ENCODE data around the gene UPP1. TPM values are rescaled to one million over a fixed set of nuclear protein-coding genes. Genes with fewer than 3 reads are reported as not detected.

UPP1 gene
- total RNA-seq, 1 donor from 2014 or later, result 48.5 TPM

DNA sequence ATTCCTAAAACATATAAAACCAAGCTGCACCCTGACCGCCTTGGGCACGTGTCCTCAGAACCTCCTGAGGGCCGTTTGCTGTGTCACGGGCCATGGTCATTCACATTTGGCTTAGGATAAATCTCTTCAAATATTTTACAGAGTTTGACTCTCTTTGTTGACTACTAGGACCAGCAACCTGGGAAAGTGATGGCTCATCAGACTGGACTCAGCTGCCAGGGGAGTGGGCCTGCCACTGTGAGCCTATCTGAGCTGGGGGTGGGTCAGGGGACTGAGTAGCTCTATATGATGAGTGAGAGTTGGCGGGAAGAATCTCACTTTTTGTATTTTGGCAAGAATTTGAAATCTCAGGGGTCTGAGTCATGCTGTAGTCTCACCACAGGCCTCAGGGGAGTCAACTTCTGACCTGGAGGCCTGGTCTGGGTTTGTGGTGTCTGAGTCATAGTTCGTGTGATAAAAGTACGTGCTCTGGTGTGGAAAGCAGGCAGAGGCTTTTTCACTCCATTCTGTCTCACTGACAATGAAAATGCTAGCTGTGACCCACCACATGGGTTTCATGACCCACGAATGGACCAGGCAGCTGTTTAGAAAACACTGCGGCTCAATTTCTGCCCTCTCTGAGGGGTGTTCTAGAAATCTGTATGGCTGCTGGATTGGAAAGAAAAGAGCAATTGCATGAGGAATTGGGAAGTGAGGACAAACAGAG is 4.2 kb upstream of the UPP1 start:
- Mint-ChIP-seq H3K4me3 (ENCODE audit: unreplicated experiment) (peak overlapping the region; percentile 35), H3K27me3 (ENCODE audit: low read depth) (no peaks in the 10 kb centered on the region), H3K36me3 (ENCODE audit: low read depth) (no peaks in the 10 kb centered on the region), H3K9me3 (ENCODE audit: low read depth) (peaks cover 2% of the 10 kb centered on the region), H3K4me1 (ENCODE audit: low read depth) (peaks cover 57% of the 10 kb centered on the region), H3K27ac (ENCODE audit: unreplicated experiment) (peak overlapping the region; percentile 98)
- DNase-seq (ENCODE audit: low spot score), result no peak
- TF ChIP-seq, protein P1, sequence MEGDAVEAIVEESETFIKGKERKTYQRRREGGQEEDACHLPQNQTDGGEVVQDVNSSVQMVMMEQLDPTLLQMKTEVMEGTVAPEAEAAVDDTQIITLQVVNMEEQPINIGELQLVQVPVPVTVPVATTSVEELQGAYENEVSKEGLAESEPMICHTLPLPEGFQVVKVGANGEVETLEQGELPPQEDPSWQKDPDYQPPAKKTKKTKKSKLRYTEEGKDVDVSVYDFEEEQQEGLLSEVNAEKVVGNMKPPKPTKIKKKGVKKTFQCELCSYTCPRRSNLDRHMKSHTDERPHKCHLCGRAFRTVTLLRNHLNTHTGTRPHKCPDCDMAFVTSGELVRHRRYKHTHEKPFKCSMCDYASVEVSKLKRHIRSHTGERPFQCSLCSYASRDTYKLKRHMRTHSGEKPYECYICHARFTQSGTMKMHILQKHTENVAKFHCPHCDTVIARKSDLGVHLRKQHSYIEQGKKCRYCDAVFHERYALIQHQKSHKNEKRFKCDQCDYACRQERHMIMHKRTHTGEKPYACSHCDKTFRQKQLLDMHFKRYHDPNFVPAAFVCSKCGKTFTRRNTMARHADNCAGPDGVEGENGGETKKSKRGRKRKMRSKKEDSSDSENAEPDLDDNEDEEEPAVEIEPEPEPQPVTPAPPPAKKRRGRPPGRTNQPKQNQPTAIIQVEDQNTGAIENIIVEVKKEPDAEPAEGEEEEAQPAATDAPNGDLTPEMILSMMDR (IDR thresholded peaks at IDR 0.05), result no peak

DNA sequence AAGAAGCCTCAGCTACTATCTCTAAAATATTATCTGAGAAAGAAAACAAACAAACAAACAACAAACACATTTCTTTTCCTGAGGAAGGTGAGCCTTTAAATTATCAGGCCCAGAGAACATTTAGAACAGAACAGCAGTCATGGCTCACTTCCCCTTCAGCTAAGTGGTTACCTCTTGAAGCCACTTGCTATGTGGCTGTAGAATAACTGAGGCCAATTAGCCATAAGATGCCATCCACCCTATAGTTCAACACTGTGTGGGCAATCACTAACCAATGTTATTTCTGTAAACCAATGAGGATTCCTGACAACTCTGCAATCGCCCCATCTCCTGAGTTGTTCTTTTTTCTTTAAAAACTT is 3.7 kb upstream of the UPP1 start:
- DNase-seq (ENCODE audit: low spot score), result no peak
- Mint-ChIP-seq H3K27me3 (ENCODE audit: low read depth) (no peaks in the 10 kb centered on the region), H3K9me3 (ENCODE audit: low read depth) (peaks cover 2% of the 10 kb centered on the region), H3K4me1 (ENCODE audit: low read depth) (peaks cover 61% of the 10 kb centered on the region), H3K4me3 (ENCODE audit: unreplicated experiment) (no peak overlapping the region), H3K27ac (ENCODE audit: unreplicated experiment) (peak overlapping the region; percentile 98), H3K36me3 (ENCODE audit: low read depth) (no peaks in the 10 kb centered on the region)
- TF ChIP-seq, protein P1 (IDR thresholded peaks at IDR 0.05), result no peak

DNA sequence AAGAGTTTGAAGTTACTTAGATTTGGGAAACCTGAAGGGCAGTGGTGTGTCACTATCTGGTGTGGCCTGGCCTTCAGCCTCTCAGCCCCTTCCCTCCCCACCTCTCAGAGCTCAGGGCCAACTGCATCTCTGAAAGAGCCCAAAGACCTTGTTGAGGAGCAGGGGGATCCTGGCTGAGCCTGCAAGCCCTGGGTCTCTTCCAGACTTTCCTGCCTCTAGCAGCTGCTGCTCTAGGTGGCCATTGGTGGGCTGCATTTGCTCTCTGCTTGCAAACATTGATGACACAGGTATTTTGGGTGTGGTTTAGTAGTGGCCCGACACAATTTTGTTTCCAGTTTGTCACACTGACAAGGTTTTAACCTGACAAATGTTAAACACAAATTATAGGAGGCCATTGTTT is 3.1 kb upstream of the UPP1 start:
- Mint-ChIP-seq H3K4me3 (ENCODE audit: unreplicated experiment) (no peak overlapping the region), H3K27me3 (ENCODE audit: low read depth) (no peaks in the 10 kb centered on the region), H3K9me3 (ENCODE audit: low read depth) (peaks cover 2% of the 10 kb centered on the region), H3K36me3 (ENCODE audit: low read depth) (no peaks in the 10 kb centered on the region), H3K27ac (ENCODE audit: unreplicated experiment) (peak overlapping the region; percentile 98), H3K4me1 (ENCODE audit: low read depth) (peaks cover 66% of the 10 kb centered on the region)
- TF ChIP-seq, protein P1 (IDR thresholded peaks at IDR 0.05), result no peak
- DNase-seq (ENCODE audit: low spot score), result no peak

DNA sequence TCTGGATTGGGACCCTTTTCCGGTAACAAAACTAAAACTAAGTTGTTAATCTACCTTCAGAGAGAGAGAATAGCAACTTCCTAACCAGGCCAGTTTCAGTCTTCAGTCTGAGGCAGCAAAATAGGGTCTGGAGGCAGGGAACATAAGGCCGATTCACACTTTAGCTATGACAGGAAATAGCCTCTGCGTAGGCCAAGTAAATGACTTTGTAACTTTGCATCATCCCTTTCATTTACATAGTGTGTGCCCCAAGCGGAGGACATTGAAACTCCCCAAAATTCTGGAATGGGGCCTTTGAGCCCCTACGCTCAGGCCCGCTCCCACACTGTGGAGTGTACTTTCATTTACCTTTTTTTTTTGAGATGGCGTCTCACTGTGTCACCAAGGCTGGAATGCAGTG is 1.7 kb upstream of the UPP1 start:
- TF ChIP-seq, protein P1 (IDR thresholded peaks at IDR 0.05), result peak; percentile 19
- DNase-seq (ENCODE audit: low spot score), result no peak
- Mint-ChIP-seq H3K36me3 (ENCODE audit: low read depth) (peaks cover 3% of the 10 kb centered on the region), H3K27ac (ENCODE audit: unreplicated experiment) (peak overlapping the region; percentile 98), H3K27me3 (ENCODE audit: low read depth) (no peaks in the 10 kb centered on the region), H3K4me3 (ENCODE audit: unreplicated experiment) (peak overlapping the region; percentile 21), H3K4me1 (ENCODE audit: low read depth) (peaks cover 81% of the 10 kb centered on the region), H3K9me3 (ENCODE audit: low read depth) (peaks cover 2% of the 10 kb centered on the region)

DNA sequence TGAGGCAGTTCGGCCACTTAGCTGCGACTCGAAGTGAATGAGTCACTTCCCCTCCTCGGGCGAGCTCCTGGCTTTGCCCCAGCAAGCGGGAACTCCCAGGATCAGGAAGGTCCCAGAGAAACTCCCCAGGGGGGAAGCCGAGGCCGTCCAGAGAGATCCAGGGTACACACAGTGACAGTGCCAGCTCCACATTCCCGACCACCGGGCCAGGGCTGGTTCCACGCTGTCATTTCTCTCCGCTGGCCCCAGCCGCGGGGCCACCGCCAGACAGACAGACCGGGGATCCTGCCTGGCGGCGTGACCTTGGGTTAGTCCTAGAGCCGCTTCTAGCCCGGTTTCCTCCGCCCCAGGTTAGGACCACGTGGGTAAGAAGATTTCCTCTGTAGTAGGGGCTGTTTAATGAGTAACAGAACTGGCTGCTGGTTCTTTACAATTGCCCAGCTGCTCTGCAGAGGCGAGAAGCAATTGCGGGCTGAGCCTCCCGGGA is 463 bp upstream of the UPP1 start:
- TF ChIP-seq, protein P1 (IDR thresholded peaks at IDR 0.05), result no peak
- H3K9me3 Mint-ChIP-seq (ENCODE audit: low read depth), result peaks cover 2% of the 10 kb centered on the region
- no peak for DNase-seq (ENCODE audit: low spot score)
- peak overlapping the region; percentile 84 for H3K4me3 Mint-ChIP-seq (ENCODE audit: unreplicated experiment)
- H3K4me1 Mint-ChIP-seq (ENCODE audit: low read depth), result peaks cover 84% of the 10 kb centered on the region
- peak overlapping the region; percentile 98 for H3K27ac Mint-ChIP-seq (ENCODE audit: unreplicated experiment)
- H3K27me3 Mint-ChIP-seq (ENCODE audit: low read depth), result no peaks in the 10 kb centered on the region
- peaks cover 7% of the 10 kb centered on the region for H3K36me3 Mint-ChIP-seq (ENCODE audit: low read depth)
